K562 (cell line): Measurements from ENCODE around the gene ACER3. TPM values are rescaled to one million over a fixed set of nuclear protein-coding genes. Genes with fewer than 3 reads are reported as not detected.

Source experiments
- CEBPB ChIP-seq: fragments of 450-650 bp; IDR thresholded peaks from 2 replicates; pipeline ENCODE4 v1.6.1; 2016; ENCODE audit warnings: missing genetic modification characterization, missing compliant biosample characterization
- ELF2 ChIP-seq: fragments of 250-450 bp; sonication (Bioruptor Pico); IDR thresholded peaks from 2 replicates; pipeline ENCODE4 v1.5.0; 2021; ENCODE audit warnings: mild to moderate bottlenecking
- EWSR1 ChIP-seq: fragments of 450-650 bp; IDR thresholded peaks from 2 replicates; pipeline ENCODE4 v1.6.1; 2018; ENCODE audit warnings: borderline replicate concordance, mild to moderate bottlenecking, low read depth, moderate library complexity; ENCODE audit not compliant: partially characterized antibody
- GATA2 ChIP-seq: sonication (generic); formaldehyde crosslinking; IDR thresholded peaks from 2 replicates; pipeline ENCODE4 v1.4.0; 2020; ENCODE audit warnings: mild to moderate bottlenecking, missing genetic modification reagents
- HMG20B ChIP-seq: fragments of 250-450 bp; sonication (Bioruptor Pico); IDR thresholded peaks from 2 replicates; pipeline ENCODE4 v1.5.0; 2021; ENCODE audit warnings: mild to moderate bottlenecking
- HSF4 ChIP-seq: fragments of 250-450 bp; sonication (Bioruptor Pico); IDR thresholded peaks from 2 replicates; pipeline ENCODE4 v2.1.2; 2022; ENCODE audit warnings: mild to moderate bottlenecking, moderate library complexity, borderline replicate concordance
- NRF1 ChIP-seq, 2 experiments: fragments of 450-650 bp; IDR thresholded peaks in 1 of 2; conservative IDR thresholded peaks in 1 of 2; 2 replicates each; pipeline ENCODE4 v1.6.1; 2014; ENCODE audit warnings: mild to moderate bottlenecking in 2 of 2
- TAF15 ChIP-seq: fragments of 200-400 bp; formaldehyde crosslinking; IDR thresholded peaks from 2 replicates; pipeline ENCODE4 v1.6.1; 2017; ENCODE audit warnings: mild to moderate bottlenecking, low read depth, low read length, moderate library complexity
- ZKSCAN1 ChIP-seq: fragments of 150-350 bp; IDR thresholded peaks from 2 replicates; pipeline ENCODE4 v1.6.1; 2016; ENCODE audit warnings: low read depth, low read length
- ZNF354B ChIP-seq: fragments of 250-450 bp; sonication (Bioruptor Pico); IDR thresholded peaks from 2 replicates; pipeline ENCODE4 v1.4.0; 2020
- ZNF589 ChIP-seq: fragments of 200-800 bp; sonication (Bioruptor generic); IDR thresholded peaks from 2 replicates; pipeline ENCODE4 v1.6.1; 2016; ENCODE audit warnings: low read depth, missing genetic modification characterization, missing compliant biosample characterization
- ZNF696 ChIP-seq: fragments of 250-450 bp; sonication (Bioruptor Pico); conservative IDR thresholded peaks from 2 replicates; pipeline ENCODE4 v1.4.0; 2020; ENCODE audit warnings: mild to moderate bottlenecking, moderate library complexity
- ZSCAN29 ChIP-seq: fragments of 450-650 bp; IDR thresholded peaks from 2 replicates; pipeline ENCODE4 v1.6.1; 2017
- polyA plus RNA-seq, 8 experiments: library from polyadenylated mRNA; depleted of rRNA in 4 of 8; stranded (reverse) in 5 of 8; unstranded in 3 of 8; fragments of >200 nt; fragmentation: Nextera tagmentation in 2 of 8; fragmentation: Illumina TruSeq in 1 of 8; extraction: Ambion mirVana in 2 of 8; extraction: Trizol in 1 of 8; gene quantifications; 2 replicates each; pipeline versions ENCODE4 v1.2.1 to v1.2.3, GENCODE V29; 2011 to 2014; ENCODE audit warnings: inconsistent platforms in 1 of 8, missing spikeins in 1 of 8
- total RNA-seq, 7 experiments: library from RNA; depleted of rRNA in 6 of 7; stranded (reverse); fragments of >200 nt in 6 of 7; fragmentation: Illumina TruSeq in 2 of 7; extraction: Trizol in 2 of 7; gene quantifications; 2 replicates each; pipeline versions ENCODE4 v1.2.1 to v1.2.3, GENCODE V29; 2011 to 2021; ENCODE audit warnings: low replicate concordance in 1 of 7
- TF ChIP-seq, protein P1 (sequence below): IDR thresholded peaks from 2 replicates; pipeline ENCODE4 v1.6.1; 2014; ENCODE audit warnings: antibody characterized with exemption
- TF ChIP-seq, protein P2 (sequence below): sonication (generic); formaldehyde crosslinking; IDR thresholded peaks from 2 replicates; pipeline ENCODE4 v1.8.0; 2022; ENCODE audit warnings: mild to moderate bottlenecking, missing genetic modification reagents
- TF ChIP-seq, protein P3 (sequence below): sonication (generic); formaldehyde crosslinking; IDR thresholded peaks from 2 replicates; pipeline ENCODE4 v1.9.0; 2022; ENCODE audit warnings: mild to moderate bottlenecking, missing genetic modification reagents
- TF ChIP-seq, protein P4 (sequence below), 2 experiments: fragments of 150-350 bp in 1 of 2; IDR thresholded peaks; 2 replicates each; pipeline ENCODE4 v1.6.1; 2012 to 2016; ENCODE audit warnings: low read depth in 2 of 2, low read length in 2 of 2, mild to moderate bottlenecking in 1 of 2, moderate library complexity in 1 of 2
- TF ChIP-seq, protein P5 (sequence below): fragments of 450-650 bp; IDR thresholded peaks from 2 replicates; pipeline ENCODE4 v1.6.1; 2016; ENCODE audit warnings: low read depth, mild to moderate bottlenecking, moderate library complexity
- TF ChIP-seq, protein P6 (sequence below): fragments of 250-450 bp; sonication (Bioruptor Pico); IDR thresholded peaks from 2 replicates; pipeline ENCODE4 v1.4.0; 2020

ACER3 gene
- total and polyA plus RNA-seq, 9 of the 15 experiments (the other 6 are each of a cell fraction or from before 2014, with no cell fraction given), result 2.0 to 23.8 (median 9.5) TPM

DNA sequence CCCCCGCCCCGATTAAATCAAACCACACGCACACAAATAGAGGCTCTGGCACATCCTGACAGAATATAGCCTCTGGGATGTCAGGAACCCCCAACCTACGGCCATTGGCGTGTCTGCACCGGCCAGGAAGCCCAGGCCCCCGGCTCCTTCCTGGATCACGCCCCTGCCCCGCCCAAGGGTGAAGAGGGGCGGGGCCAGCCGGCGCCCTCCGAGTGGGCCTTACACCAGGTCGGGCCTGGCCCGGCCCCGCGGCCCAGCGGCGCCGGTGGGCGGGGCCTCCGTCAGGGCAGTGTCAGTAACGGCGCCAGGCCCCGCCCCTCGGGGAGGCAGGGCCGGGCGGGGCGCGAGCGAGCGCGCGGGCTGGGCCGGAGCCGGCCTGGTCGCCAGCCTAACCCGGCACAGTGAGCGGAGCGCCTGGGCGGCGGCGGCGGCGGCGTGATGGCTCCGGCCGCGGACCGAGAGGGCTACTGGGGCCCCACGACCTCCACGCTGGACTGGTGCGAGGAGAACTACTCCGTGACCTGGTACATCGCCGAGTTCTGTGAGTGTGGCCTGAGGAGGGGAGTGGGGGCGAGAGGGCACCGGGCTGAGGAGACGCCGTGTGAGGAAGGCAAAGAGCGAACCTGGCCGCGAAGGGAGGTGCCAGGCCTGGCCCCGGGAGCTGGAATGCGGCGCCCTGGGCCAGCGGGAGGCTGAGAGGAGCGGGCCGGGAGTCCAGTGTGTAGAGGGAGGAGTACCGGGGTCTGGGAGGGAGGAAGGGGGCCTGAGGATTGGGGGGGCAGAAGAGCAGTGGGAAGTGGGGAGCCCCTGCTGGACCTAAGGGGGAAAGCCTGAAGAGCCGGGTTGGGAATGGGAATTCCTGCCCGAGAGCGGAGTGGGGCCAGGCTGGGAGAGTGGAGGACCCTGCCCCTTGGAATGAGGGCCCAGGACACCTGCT, at the start of gene ACER3 (continued):
- TF ChIP-seq, protein P1, sequence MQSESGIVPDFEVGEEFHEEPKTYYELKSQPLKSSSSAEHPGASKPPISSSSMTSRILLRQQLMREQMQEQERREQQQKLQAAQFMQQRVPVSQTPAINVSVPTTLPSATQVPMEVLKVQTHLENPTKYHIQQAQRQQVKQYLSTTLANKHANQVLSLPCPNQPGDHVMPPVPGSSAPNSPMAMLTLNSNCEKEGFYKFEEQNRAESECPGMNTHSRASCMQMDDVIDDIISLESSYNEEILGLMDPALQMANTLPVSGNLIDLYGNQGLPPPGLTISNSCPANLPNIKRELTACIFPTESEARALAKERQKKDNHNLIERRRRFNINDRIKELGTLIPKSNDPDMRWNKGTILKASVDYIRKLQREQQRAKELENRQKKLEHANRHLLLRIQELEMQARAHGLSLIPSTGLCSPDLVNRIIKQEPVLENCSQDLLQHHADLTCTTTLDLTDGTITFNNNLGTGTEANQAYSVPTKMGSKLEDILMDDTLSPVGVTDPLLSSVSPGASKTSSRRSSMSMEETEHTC, result no peak
- TF ChIP-seq ELF2 (peak; percentile 49; the same call in 1 of the 2 replicates), CEBPB (tag) (no peak), ZSCAN29 (no peak), TAF15 (no peak), GATA2 (CRISPR knock-in tag) (no peak), ZKSCAN1 (no peak), ZNF354B (CRISPR knock-in tag) (no peak), HSF4 (no peak), NRF1 (conservative IDR thresholded peaks at IDR 0.05 in 1 of 2, IDR thresholded peaks at IDR 0.05 in 1 of 2) (peak; percentile 61 to 76; a peak in 2 of 4 replicates), ZNF589 (CRISPR knock-in tag) (no peak), ZNF696 (no peak), HMG20B (no peak), EWSR1 (no peak)
- TF ChIP-seq, protein P2, sequence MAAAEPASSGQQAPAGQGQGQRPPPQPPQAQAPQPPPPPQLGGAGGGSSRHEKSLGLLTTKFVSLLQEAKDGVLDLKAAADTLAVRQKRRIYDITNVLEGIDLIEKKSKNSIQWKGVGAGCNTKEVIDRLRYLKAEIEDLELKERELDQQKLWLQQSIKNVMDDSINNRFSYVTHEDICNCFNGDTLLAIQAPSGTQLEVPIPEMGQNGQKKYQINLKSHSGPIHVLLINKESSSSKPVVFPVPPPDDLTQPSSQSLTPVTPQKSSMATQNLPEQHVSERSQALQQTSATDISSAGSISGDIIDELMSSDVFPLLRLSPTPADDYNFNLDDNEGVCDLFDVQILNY (CRISPR knock-in tag), result 0 out of 2 replicates have a peak, but pooled peaks have one; percentile 9
- TF ChIP-seq, protein P3, sequence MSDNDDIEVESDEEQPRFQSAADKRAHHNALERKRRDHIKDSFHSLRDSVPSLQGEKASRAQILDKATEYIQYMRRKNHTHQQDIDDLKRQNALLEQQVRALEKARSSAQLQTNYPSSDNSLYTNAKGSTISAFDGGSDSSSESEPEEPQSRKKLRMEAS (CRISPR knock-in tag), result peak; percentile 34
- TF ChIP-seq, protein P4, sequence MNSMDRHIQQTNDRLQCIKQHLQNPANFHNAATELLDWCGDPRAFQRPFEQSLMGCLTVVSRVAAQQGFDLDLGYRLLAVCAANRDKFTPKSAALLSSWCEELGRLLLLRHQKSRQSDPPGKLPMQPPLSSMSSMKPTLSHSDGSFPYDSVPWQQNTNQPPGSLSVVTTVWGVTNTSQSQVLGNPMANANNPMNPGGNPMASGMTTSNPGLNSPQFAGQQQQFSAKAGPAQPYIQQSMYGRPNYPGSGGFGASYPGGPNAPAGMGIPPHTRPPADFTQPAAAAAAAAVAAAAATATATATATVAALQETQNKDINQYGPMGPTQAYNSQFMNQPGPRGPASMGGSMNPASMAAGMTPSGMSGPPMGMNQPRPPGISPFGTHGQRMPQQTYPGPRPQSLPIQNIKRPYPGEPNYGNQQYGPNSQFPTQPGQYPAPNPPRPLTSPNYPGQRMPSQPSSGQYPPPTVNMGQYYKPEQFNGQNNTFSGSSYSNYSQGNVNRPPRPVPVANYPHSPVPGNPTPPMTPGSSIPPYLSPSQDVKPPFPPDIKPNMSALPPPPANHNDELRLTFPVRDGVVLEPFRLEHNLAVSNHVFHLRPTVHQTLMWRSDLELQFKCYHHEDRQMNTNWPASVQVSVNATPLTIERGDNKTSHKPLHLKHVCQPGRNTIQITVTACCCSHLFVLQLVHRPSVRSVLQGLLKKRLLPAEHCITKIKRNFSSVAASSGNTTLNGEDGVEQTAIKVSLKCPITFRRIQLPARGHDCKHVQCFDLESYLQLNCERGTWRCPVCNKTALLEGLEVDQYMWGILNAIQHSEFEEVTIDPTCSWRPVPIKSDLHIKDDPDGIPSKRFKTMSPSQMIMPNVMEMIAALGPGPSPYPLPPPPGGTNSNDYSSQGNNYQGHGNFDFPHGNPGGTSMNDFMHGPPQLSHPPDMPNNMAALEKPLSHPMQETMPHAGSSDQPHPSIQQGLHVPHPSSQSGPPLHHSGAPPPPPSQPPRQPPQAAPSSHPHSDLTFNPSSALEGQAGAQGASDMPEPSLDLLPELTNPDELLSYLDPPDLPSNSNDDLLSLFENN (IDR thresholded peaks at IDR 0.05; ENCODE audit: low read depth in 2 of 2, low read length in 2 of 2), result no peak
- TF ChIP-seq, protein P5, sequence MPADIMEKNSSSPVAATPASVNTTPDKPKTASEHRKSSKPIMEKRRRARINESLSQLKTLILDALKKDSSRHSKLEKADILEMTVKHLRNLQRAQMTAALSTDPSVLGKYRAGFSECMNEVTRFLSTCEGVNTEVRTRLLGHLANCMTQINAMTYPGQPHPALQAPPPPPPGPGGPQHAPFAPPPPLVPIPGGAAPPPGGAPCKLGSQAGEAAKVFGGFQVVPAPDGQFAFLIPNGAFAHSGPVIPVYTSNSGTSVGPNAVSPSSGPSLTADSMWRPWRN, result no peak
- TF ChIP-seq, protein P6, sequence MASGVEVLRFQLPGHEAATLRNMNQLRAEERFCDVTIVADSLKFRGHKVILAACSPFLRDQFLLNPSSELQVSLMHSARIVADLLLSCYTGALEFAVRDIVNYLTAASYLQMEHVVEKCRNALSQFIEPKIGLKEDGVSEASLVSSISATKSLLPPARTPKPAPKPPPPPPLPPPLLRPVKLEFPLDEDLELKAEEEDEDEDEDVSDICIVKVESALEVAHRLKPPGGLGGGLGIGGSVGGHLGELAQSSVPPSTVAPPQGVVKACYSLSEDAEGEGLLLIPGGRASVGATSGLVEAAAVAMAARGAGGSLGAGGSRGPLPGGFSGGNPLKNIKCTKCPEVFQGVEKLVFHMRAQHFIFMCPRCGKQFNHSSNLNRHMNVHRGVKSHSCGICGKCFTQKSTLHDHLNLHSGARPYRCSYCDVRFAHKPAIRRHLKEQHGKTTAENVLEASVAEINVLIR (CRISPR knock-in tag), result no peak
